ENCODE data around the gene GTF3C5. TPM values are rescaled to one million over a fixed set of nuclear protein-coding genes. Genes with fewer than 3 reads are reported as not detected.

The GTF3C5 gene
- total and polyA plus RNA-seq, 2 of the 4 experiments (the other 2 are of a cell fraction) = 49.1 to 52.3 TPM

DNA sequence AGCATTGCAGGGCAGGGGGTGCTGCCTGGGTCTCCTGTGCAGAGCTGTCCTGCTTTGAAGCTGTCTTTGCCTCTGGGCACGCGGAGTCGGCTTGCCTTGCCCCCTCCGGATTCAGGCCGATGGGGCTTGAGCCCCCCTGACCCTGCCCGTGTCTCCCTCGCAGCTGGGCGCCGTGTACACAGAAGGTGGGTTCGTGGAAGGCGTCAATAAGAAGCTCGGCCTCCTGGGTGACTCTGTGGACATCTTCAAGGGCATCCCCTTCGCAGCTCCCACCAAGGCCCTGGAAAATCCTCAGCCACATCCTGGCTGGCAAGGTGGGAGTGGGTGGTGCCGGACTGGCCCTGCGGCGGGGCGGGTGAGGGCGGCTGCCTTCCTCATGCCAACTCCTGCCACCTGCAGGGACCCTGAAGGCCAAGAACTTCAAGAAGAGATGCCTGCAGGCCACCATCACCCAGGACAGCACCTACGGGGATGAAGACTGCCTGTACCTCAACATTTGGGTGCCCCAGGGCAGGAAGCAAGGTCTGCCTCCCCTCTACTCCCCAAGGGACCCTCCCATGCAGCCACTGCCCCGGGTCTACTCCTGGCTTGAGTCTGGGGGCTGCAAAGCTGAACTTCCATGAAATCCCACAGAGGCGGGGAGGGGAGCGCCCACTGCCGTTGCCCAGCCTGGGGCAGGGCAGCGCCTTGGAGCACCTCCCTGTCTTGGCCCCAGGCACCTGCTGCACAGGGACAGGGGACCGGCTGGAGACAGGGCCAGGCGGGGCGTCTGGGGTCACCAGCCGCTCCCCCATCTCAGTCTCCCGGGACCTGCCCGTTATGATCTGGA, 33.7 kb downstream of the GTF3C5 start:
- no peak overlapping the region for H3K9ac ChIP-seq (ENCODE audit: low read depth, low read length)
- no peak overlapping the region for H4K8ac ChIP-seq (ENCODE audit: low read depth in 2 of 2, low read length in 2 of 2)
- peak overlapping the region; percentile 37 for H2AK9ac ChIP-seq (replicated peaks; ENCODE audit: low read depth, low read length, poor library complexity)
- H3K27ac ChIP-seq (ENCODE audit: insufficient read depth, low read length) = no peak overlapping the region
- no peaks in the 10 kb centered on the region for H3K27me3 ChIP-seq (ENCODE audit: control insufficient read depth, insufficient read depth, low read length)
- no peaks in the 10 kb centered on the region for H3K79me1 ChIP-seq (ENCODE audit: low read depth in 1 of 2, low read length in 2 of 2)
- 0 out of 2 replicates have a peak, but pooled peaks cover 3% of the 10 kb centered on the region for H3K9me1 ChIP-seq (ENCODE audit: insufficient read depth, low read length)
- no peak overlapping the region for H3K23ac ChIP-seq (ENCODE audit: low read depth, low read length)
- H2BK15ac ChIP-seq (ENCODE audit: low read depth, low read length) = no peak overlapping the region
- in situ Hi-C loops (cut with MboI; ENCODE audit: low sequenced_read_pairs) (no loop called here), dilution Hi-C loops (cut with HindIII; ENCODE audit: low sequenced_read_pairs, unreplicated experiment) (no loop called here), intact Hi-C loops (cut with micrococcal nuclease) (no loop called here)
- no peak overlapping the region for H4K5ac ChIP-seq (ENCODE audit: low read depth, low read length)
- peaks cover 2% of the 10 kb centered on the region; the same call in 1 of the 2 replicates for H3K36me3 ChIP-seq (ENCODE audit: control insufficient read depth, insufficient read depth, low read length)
- H3K56ac ChIP-seq (ENCODE audit: extremely low read depth, insufficient read depth, low read length) = no peak overlapping the region
- H2AFZ ChIP-seq (replicated peaks; ENCODE audit: low read length, poor library complexity) = no peak overlapping the region
- WGBS, 2 experiments (ENCODE audit: extremely low coverage in 2 of 2, insufficient read length in 1 of 2) = 98% methylated on average over 9 of the region's 30 CpGs; no CpG with 5 or more reads in 1 of the 2 experiments
- POLR2A ChIA-PET (ENCODE audit: unreplicated experiment) = no interaction called here
- ATAC-seq (ENCODE audit: low read depth) (no peak), DNase-seq (no peak)
- no peak overlapping the region for H2AK5ac ChIP-seq (ENCODE audit: low read depth, low read length)
- H3K4ac ChIP-seq (ENCODE audit: low read depth, low read length) = no peak overlapping the region
- H2BK20ac ChIP-seq (ENCODE audit: low read depth, low read length) = no peak overlapping the region
- H3K14ac ChIP-seq (replicated peaks; ENCODE audit: low read depth, low read length) = no peak overlapping the region
- no peak overlapping the region for H4K91ac ChIP-seq (ENCODE audit: insufficient read depth, low read depth, low read length)
- TF ChIP-seq RFX5 (IDR thresholded peaks at IDR 0.05; ENCODE audit: low read depth, low read length) (no peak), SMC3 (IDR thresholded peaks at IDR 0.05; ENCODE audit: low read depth, low read length) (no peak), RCOR1 (IDR thresholded peaks at IDR 0.05; ENCODE audit: insufficient replicate concordance, low read length) (no peak), CEBPB (IDR thresholded peaks at IDR 0.05; ENCODE audit: low read depth, low read length) (no peak), MAZ (IDR thresholded peaks at IDR 0.05; ENCODE audit: borderline replicate concordance, low read depth, low read length) (no peak), POLR2A (IDR thresholded peaks at IDR 0.05; ENCODE audit: low read depth, low read length) (no peak), MAFK (IDR thresholded peaks at IDR 0.05; ENCODE audit: low read depth, low read length) (no peak), MXI1 (IDR thresholded peaks at IDR 0.05; ENCODE audit: borderline replicate concordance, low read depth, low read length) (no peak), RAD21 (IDR thresholded peaks at IDR 0.05; ENCODE audit: low read length) (no peak), FOS (IDR thresholded peaks at IDR 0.05; ENCODE audit: low read depth, low read length) (no peak), BHLHE40 (IDR thresholded peaks at IDR 0.05; ENCODE audit: low read depth, low read length) (no peak)
- TF ChIP-seq, protein P1, sequence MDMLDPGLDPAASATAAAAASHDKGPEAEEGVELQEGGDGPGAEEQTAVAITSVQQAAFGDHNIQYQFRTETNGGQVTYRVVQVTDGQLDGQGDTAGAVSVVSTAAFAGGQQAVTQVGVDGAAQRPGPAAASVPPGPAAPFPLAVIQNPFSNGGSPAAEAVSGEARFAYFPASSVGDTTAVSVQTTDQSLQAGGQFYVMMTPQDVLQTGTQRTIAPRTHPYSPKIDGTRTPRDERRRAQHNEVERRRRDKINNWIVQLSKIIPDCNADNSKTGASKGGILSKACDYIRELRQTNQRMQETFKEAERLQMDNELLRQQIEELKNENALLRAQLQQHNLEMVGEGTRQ (IDR thresholded peaks at IDR 0.05; ENCODE audit: low read depth, low read length) = no peak
- TF ChIP-seq, protein P2, sequence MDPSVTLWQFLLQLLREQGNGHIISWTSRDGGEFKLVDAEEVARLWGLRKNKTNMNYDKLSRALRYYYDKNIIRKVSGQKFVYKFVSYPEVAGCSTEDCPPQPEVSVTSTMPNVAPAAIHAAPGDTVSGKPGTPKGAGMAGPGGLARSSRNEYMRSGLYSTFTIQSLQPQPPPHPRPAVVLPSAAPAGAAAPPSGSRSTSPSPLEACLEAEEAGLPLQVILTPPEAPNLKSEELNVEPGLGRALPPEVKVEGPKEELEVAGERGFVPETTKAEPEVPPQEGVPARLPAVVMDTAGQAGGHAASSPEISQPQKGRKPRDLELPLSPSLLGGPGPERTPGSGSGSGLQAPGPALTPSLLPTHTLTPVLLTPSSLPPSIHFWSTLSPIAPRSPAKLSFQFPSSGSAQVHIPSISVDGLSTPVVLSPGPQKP (IDR thresholded peaks at IDR 0.05; ENCODE audit: borderline replicate concordance, low read depth, low read length) = no peak
- TF ChIP-seq, protein P3, sequence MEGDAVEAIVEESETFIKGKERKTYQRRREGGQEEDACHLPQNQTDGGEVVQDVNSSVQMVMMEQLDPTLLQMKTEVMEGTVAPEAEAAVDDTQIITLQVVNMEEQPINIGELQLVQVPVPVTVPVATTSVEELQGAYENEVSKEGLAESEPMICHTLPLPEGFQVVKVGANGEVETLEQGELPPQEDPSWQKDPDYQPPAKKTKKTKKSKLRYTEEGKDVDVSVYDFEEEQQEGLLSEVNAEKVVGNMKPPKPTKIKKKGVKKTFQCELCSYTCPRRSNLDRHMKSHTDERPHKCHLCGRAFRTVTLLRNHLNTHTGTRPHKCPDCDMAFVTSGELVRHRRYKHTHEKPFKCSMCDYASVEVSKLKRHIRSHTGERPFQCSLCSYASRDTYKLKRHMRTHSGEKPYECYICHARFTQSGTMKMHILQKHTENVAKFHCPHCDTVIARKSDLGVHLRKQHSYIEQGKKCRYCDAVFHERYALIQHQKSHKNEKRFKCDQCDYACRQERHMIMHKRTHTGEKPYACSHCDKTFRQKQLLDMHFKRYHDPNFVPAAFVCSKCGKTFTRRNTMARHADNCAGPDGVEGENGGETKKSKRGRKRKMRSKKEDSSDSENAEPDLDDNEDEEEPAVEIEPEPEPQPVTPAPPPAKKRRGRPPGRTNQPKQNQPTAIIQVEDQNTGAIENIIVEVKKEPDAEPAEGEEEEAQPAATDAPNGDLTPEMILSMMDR (conservative IDR thresholded peaks at IDR 0.05; ENCODE audit: low read depth, low read length) = no peak
- no peaks in the 10 kb centered on the region; the same call in 1 of the 2 replicates for H4K20me1 ChIP-seq (ENCODE audit: insufficient read depth, low read length)
- no peak overlapping the region for H3K18ac ChIP-seq (ENCODE audit: low read depth, low read length)
- no peak overlapping the region for H3K4me2 ChIP-seq (ENCODE audit: low read depth, low read length)
- H3K4me3 ChIP-seq (ENCODE audit: insufficient read depth, low read depth, low read length) = no peak overlapping the region
- no peak overlapping the region for H2BK5ac ChIP-seq (ENCODE audit: low read depth, low read length, poor library complexity, severe bottlenecking)
- CTCF ChIA-PET = no interaction called here
- no peaks in the 10 kb centered on the region for H3K9me3 ChIP-seq (ENCODE audit: control insufficient read depth, insufficient read depth, low read length)
- no TSS peak for BruUV-seq (replicated peaks)
- H3K4me1 ChIP-seq (ENCODE audit: control insufficient read depth, insufficient read depth, low read length) = peaks cover 3% of the 10 kb centered on the region; the same call in 1 of the 2 replicates
- no peak overlapping the region for H2BK120ac ChIP-seq (ENCODE audit: low read depth, low read length)
